Activated CD4-positive, alpha-beta T cell treated with anti-CD3 and anti-CD28 coated beads, Interleukin-2, amount 50 U/mL, for 4 hours (primary cell): ENCODE results near the gene P2RY6.

ENCODE experiments used
- DNase-seq, 2 experiments: peaks; one replicate each; pipeline ENCODE4 v3.0.0-alpha.2; 2020

P2RY6 gene

GRCh38 chr11:73320763-73321603 lies 48.8 kb downstream of the P2RY6 start:
- DNase-seq: no peak

DNA sequence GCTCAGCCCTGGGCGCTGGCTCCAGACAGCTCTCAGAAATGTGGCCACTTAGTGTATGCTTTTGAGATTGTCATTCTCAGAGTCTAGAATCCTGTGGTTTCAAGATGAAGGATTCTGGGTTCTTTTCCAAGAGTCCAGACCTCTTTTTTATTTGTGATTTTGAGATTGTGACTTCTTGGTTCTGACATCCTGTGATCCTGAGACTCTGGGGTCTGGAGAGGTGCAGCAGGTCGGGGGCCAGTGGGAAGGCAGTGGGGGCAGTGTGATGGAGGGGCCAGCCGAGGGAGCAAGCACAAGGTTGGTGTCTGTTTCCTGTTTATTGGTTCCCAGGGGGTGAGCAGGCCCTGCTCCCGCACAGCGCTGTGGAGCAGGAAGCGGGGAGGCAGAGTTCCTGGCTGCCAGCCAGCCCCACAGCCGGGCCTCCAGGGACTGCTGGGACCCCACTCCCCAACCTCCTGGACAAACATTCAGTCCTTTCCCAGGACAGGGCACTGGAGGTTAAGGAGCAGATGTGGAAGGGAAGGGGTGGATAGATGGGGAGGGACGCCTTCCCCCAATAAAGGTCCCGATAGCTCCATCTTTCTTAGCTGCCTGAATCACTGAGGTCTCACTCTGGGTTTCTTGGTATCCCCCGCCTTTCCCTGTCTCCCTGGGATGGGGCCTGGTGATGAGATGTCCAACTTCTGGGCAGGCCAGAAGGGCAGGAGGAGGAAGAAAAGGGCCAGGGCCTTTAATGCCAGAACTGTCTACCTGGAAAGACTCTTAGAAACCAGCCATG lies 49.7 kb downstream of the P2RY6 start:
- no peak for DNase-seq

GRCh38 chr11:73322382-73323306 lies 50.5 kb downstream of the P2RY6 start:
- DNase-seq: no peak

- DNase-seq: no peak
Observed at GRCh38 chr11:73323464-73323863, 51.3 kb downstream of the P2RY6 start.

GRCh38 chr11:73324116-73324515 lies 52.0 kb downstream of the P2RY6 start:
- no peak for DNase-seq

DNA sequence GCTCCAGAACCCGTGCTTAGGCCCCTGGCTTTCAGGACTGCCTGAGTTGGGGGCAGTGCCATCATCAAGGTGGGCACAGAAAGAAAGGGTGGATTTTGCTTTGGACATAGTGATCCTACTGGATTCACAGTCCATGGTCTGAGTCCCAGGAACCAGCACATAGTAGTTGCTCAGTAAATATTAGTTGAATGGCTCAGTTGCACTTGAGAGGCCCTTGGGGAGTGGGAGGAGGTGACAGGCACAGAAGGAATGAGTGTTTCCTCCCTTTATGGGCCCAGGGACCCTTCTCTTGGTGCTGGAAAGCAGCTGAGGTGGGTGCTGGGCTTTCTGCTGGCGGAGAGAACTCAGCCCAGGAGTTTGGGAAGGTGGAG lies 52.5 kb downstream of the P2RY6 start:
- DNase-seq: no peak

- no peak for DNase-seq
Observed at GRCh38 chr11:73325036-73325981, 53.2 kb downstream of the P2RY6 start.

DNA sequence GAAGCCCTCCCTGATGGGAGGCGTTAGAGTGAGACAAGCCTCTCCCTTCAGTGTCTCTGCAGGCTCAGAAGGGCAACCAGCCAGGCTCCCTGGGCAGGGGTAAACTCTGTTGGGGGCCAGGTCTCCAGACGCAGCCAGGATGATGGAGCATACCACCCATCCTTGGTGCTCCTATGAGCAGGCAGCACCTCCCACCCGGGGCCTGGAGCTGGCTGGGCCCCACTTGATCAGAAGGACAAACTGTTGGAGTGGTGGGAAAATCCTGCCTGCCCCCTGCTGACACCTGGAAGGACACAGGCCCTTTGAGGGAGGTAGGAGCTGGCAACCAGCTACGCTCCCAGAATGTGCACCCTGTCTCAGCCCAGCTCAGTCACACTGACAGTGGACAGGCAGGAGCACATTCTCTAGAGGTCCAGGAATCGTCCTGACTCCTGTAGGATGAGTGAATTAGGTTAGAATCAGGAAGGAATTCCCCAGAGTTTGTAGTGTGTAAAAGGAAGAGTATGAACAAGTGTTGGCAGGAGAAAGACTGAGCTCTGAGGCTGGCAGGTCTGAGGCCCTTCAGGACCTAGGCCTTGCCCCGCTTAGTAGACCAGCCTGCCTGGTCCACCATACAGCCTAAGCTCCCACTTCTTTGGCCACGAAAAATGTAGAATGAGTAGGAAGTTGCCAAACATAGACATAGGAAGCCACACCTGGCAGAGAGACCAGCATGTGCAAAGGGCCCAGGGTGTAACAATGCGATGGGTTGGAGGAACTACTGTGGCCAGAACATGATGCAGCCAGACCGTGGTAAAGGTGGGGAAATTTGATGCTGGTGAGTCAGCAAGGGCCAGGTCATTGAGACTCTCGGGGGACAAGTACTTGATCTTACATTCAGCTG lies 55.0 kb downstream of the P2RY6 start:
- no peak for DNase-seq

- DNase-seq: no peak
Observed at GRCh38 chr11:73327812-73328364, 55.8 kb downstream of the P2RY6 start.

DNA sequence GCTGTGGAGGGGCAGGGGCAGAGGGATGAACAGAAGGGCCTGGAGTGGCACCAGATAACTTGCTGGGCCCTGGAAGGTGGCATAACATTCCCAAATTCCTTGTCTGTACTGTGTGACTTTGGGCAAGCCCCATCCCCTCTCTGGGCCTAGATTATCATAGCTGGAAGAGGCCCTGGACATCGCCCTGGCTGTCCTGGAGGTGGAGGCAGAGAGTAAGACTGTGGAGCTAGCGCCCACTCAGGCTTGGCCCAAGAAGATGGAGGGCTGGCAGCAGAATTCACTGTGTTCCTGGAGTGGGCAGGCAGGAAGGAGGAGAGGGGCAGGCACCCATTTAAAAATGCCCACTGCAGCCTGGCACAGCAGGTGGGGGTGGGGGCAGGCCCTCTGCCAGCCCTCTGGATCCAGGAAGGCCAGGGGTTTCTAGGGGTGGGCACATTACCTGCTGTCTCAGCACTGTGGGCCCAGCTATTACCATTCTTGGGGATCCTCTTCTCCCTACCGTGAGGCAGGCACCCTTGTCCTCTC lies 58.5 kb downstream of the P2RY6 start:
- no peak for DNase-seq

GRCh38 chr11:73331138-73331916 lies 59.2 kb downstream of the P2RY6 start:
- DNase-seq: no peak

DNA sequence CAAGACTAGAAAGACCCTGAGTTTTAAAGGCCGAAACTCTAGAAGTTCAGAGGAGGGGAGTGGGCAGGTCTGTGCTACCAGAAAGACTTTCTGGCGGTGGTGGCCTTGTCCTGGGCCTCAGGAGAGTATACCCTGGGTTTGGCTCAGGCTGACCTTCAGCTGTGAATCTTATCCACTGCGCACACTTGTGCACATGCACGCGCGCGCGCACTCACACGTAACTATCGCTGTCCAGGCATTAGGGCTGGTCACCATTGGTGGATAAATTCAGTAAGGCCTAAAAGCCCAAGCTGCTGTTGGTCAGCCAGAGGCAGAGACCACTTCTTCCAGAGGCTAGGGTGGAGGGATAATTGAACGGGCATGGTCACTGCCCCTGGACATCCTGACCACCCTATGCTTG lies 61.0 kb downstream of the P2RY6 start:
- DNase-seq: no peak

- DNase-seq: no peak
Observed at GRCh38 chr11:73333640-73334383, 61.7 kb downstream of the P2RY6 start.

DNA sequence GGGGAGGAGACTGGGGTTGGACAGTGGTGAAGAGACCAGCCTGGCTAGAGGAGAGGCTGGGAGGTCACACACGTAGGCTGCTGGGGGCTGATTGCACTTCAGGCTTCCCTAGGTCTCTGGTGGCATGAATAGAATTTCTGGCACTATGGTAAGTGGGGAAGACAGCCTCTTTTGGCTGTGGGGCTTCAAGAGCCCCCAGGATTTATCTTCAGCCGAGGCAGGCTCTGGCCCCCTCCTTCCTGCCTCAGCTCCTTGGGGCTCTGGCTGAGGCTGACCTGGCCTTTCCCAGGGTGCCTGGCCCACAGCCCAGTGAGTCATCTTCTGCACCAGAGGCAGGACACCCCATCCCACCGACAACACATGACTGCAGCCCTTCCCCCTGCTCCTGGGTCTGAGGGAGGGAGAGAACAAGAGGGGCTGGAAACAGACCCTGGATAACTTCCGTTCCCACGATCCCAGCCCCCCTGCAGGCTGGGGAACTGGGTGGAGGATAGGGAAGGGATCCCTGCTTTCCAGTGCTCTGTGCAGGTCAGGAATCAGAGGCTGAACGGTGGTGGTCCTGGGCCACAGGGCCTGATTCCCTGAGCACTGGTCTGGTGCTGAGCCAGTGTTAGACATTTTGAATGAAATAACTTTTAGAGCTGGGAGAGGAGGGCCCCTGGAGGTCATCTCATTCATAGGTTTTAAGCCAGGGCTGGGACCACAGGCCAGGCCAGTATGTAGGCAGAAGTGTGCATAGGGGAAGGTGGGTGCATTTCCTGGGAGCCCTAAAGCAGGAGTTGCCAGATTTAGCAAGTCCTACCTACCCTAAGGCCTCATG lies 62.5 kb downstream of the P2RY6 start:
- no peak for DNase-seq

GRCh38 chr11:73335204-73335923 lies 63.2 kb downstream of the P2RY6 start:
- peak; percentile 74 for DNase-seq

DNA sequence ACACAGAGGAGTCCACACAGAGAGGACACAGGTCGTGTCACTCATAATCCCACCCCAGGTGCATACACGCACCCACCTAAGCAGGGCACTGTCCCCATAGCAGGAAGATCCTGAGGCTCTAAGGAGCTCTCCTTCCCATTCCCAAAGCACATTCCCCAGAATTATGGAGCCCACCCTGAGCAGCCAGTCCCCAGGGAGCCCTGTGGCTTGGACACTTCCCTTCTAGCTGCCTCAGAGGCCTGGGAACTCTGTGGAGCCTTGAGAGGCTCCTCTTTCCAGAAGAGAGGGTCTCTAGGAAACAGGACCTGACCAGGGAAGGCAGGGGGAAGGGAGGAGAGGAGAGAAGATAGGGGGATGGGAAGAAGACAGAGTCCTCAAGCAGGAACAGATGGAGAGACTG lies 65.7 kb downstream of the P2RY6 start:
- DNase-seq: no peak

DNA sequence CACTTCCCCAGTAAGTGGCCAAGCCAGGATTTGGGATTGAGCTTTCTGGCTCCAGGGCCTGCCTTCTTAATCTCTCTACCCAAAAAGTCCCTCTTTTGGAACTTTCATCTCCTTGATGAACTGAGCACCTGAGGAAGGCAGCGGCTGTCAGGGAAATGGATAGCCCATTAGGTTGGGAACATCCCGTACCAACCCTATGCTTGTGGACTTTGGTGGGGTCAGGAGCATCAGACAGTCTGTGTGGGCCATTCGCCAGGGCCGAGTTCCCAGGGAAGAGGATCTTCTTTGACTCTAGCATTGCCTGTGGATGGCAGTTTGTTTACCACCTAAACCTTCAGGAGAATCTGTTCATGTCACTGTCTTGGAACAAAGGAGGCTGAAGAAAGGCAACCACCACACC lies 66.1 kb downstream of the P2RY6 start:
- DNase-seq: no peak
